ENCODE measurements around the gene B4GAT1.

The B4GAT1 gene

DNA sequence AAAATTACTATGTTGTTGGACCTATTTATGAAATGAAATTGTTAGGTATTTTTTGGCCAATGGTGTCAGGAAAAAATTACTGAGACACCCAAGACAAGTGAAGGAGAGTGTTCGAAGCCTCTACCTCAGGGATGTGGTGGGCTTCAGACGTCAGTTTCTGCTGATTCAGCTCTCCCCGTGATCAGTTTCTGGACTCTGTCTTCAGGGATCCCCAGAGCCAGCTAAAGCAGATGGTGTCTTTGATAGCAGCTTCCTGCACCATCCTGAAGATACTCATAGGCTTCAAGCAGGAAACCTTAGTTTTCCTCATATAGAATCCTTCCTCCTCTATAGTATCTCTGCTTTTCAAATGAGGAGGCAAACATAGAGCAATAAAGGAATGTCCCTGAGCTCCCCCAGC lies 38.0 kb downstream of the B4GAT1 start:
- DNase-seq (ENCODE audit: low read depth), result no peak

DNA sequence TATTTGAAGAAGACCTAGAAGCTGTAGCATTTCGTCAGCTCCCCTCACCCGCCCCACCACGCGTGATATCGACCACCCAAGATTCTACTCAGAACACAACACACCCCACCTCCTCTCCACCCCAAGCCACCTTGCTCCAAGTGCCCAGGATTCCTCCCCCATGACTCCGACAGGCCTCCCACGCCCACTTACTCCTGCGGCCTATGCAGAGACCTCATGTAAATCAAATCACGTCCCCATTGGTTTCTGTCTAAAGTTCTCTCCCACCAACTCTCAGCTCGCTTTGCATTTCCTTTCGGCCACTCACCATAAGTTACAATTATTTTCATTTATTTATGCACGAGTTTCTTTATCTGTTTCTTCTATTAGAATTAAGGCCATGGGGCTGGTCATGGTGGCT lies 44.8 kb downstream of the B4GAT1 start:
- DNase-seq (ENCODE audit: low read depth), result no peak

DNA sequence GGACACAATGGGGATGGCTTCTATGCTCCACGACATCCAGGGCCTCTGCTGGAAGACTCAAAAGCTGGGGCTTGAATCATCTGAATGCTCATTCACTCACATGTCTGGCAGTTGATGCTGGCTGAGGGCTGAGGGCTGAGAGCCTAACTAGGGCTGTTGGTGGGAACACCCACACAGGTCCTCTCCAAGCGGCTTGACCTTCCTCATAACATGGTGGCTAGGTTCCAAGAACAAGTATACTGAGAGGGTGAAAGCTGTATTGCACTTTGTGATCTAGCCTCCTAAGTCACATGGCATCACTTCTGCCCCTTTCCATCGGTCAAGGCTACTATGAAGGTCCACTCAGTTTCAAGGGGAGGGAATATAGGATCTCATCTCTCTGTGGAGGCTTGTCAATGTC lies 48.2 kb downstream of the B4GAT1 start:
- DNase-seq (ENCODE audit: low read depth), result no peak

DNA sequence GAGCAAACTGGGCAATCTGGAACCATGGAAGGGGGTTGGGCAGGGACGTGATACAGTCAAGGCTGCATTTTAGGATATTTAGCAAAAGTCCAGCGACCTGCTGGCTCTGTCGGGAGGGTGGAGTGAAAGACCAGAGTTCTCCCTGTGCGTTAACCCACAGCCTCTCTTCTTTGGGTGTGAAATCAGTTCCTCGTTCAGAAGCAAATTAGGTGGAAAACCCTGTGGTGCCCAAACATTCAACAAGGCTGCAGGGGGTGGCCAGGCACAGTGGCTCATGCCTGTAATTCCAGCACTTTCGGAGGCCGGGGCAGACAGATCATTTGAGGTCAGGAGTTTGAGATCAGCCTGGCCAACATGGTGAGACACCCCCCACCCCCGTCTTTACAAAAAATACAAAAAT lies 49.8 kb downstream of the B4GAT1 start:
- no peak for DNase-seq (ENCODE audit: low read depth)
